A549 (cell line): ENCODE measurements around the gene TMEM198. TPM values are rescaled to one million over a fixed set of nuclear protein-coding genes. Genes with fewer than 3 reads are reported as not detected.

Experiments
- BHLHE40 ChIP-seq: IDR thresholded peaks from 2 replicates; pipeline ENCODE4 v1.6.1; 2012; ENCODE audit warnings: low read depth, low read length, inconsistent platforms
- CEBPB ChIP-seq, 2 experiments: fragments of >200 bp in 1 of 2; sonication (Bioruptor Twin) in 1 of 2; formaldehyde crosslinking in 1 of 2; IDR thresholded peaks; 2 replicates each; pipeline ENCODE4 v1.6.1; 2012 to 2016
- CHD4 ChIP-seq: fragments of 200-600 bp; sonication (generic); IDR thresholded peaks from 2 replicates; pipeline ENCODE4 v1.6.1; 2016; ENCODE audit warnings: antibody characterized with exemption, mild to moderate bottlenecking, borderline replicate concordance
- EHF ChIP-seq: fragments of 250-450 bp; sonication (Bioruptor Pico); IDR thresholded peaks from 2 replicates; pipeline ENCODE4 v1.5.0; 2020; ENCODE audit warnings: mild to moderate bottlenecking
- EP300 ChIP-seq, 2 experiments: fragments of >200 bp; sonication (Bioruptor Twin); formaldehyde crosslinking; IDR thresholded peaks; 2 replicates in 1 of 2; 3 replicates in 1 of 2; pipeline ENCODE4 v1.6.1; 2016 to 2017
- GATA3 ChIP-seq: IDR thresholded peaks from 2 replicates; pipeline ENCODE4 v1.6.1; 2012; ENCODE audit warnings: borderline replicate concordance
- HOXA7 ChIP-seq: fragments of 250-450 bp; sonication (Bioruptor Pico); IDR thresholded peaks from 2 replicates; pipeline ENCODE4 v1.5.0; 2020; ENCODE audit warnings: mild to moderate bottlenecking, moderate library complexity
- HOXB13 ChIP-seq: fragments of 250-450 bp; sonication (Bioruptor Pico); IDR thresholded peaks from 2 replicates; pipeline ENCODE4 v1.5.0; 2020; ENCODE audit warnings: low read depth, mild to moderate bottlenecking, moderate library complexity
- KDM1A ChIP-seq: fragments of 200-600 bp; sonication (generic); IDR thresholded peaks from 2 replicates; pipeline ENCODE4 v1.6.1; 2016; ENCODE audit warnings: low read depth, mild to moderate bottlenecking
- KDM5A ChIP-seq: fragments of 200-600 bp; sonication (generic); IDR thresholded peaks from 2 replicates; pipeline ENCODE4 v1.6.1; 2016; ENCODE audit warnings: antibody characterized with exemption, mild to moderate bottlenecking
- MAZ ChIP-seq: fragments of 150-350 bp; IDR thresholded peaks from 2 replicates; pipeline ENCODE4 v1.6.1; 2014; ENCODE audit warnings: antibody characterized with exemption, low read depth, low read length, borderline replicate concordance
- MYC ChIP-seq: IDR thresholded peaks from 2 replicates; pipeline ENCODE4 v1.6.1; 2012; ENCODE audit warnings: mild to moderate bottlenecking, inconsistent platforms, low read length, improper control_type of control experiment, borderline replicate concordance
- NPAS2 ChIP-seq: fragments of 250-450 bp; sonication (Bioruptor Pico); IDR thresholded peaks from 2 replicates; pipeline ENCODE4 v1.8.0; 2022; ENCODE audit warnings: mild to moderate bottlenecking, moderate library complexity, borderline replicate concordance
- POLR2AphosphoS2 ChIP-seq: conservative IDR thresholded peaks from 2 replicates; pipeline ENCODE4 v1.6.1; 2012; ENCODE audit warnings: low read length, improper control_type of control experiment, inconsistent platforms
- RAD21 ChIP-seq, 2 experiments: fragments of >200 bp in 1 of 2; sonication (Bioruptor Twin) in 1 of 2; formaldehyde crosslinking in 1 of 2; IDR thresholded peaks in 1 of 2; conservative IDR thresholded peaks in 1 of 2; 2 replicates in 1 of 2; 3 replicates in 1 of 2; pipeline ENCODE4 v1.6.1; 2012 to 2018; ENCODE audit warnings: inconsistent platforms in 1 of 2
- RARB ChIP-seq: fragments of 250-450 bp; sonication (Bioruptor Pico); IDR thresholded peaks from 2 replicates; pipeline ENCODE4 v1.8.0; 2021; ENCODE audit warnings: mild to moderate bottlenecking, moderate library complexity
- RCOR1 ChIP-seq: fragments of 150-350 bp; IDR thresholded peaks from 2 replicates; pipeline ENCODE4 v1.6.1; 2014; ENCODE audit warnings: antibody characterized with exemption, low read length, low read depth
- RFX5 ChIP-seq: fragments of 450-650 bp; IDR thresholded peaks from 2 replicates; pipeline ENCODE4 v1.7.1; 2014; ENCODE audit warnings: antibody characterized with exemption, mild to moderate bottlenecking, moderate library complexity
- RNF2 ChIP-seq: fragments of 200-600 bp; sonication (generic); IDR thresholded peaks from 2 replicates; pipeline ENCODE4 v1.6.1; 2016; ENCODE audit warnings: low read depth, mild to moderate bottlenecking, antibody characterized with exemption, moderate library complexity, borderline replicate concordance
- TP53 ChIP-seq: fragments of 250-450 bp; sonication (Bioruptor Pico); IDR thresholded peaks from 2 replicates; pipeline ENCODE4 v1.5.0; 2021; ENCODE audit warnings: mild to moderate bottlenecking, moderate library complexity
- ZC3H11A ChIP-seq: fragments of 450-650 bp; IDR thresholded peaks from 2 replicates; pipeline ENCODE4 v1.6.1; 2014; ENCODE audit warnings: antibody characterized with exemption, mild to moderate bottlenecking
- polyA plus RNA-seq, 4 experiments: library from polyadenylated mRNA; depleted of rRNA in 3 of 4; stranded (reverse); fragments of >200 nt; fragmentation: RNase III in 1 of 4; extraction: RNeasy Plus Mini Kit Qiagen cat#74134 plus additional on column Dnase treatment in 1 of 4; gene quantifications; 2 replicates in 3 of 4; 3 replicates in 1 of 4; pipeline ENCODE4 v1.2.3, GENCODE V29; 2011 to 2017
- TF ChIP-seq, protein P1 (sequence below): fragments of 250-450 bp; sonication (Bioruptor Pico); IDR thresholded peaks from 2 replicates; pipeline ENCODE4 v1.5.0; 2021; ENCODE audit warnings: mild to moderate bottlenecking, moderate library complexity, borderline replicate concordance
- TF ChIP-seq, protein P2 (sequence below): fragments of >200 bp; sonication (Bioruptor Twin); formaldehyde crosslinking; IDR thresholded peaks from 3 replicates; pipeline ENCODE4 v1.6.1; 2016
- TF ChIP-seq, protein P3 (sequence below): fragments of 450-650 bp; IDR thresholded peaks from 2 replicates; pipeline ENCODE4 v1.6.1; 2014; ENCODE audit warnings: antibody characterized with exemption
- TF ChIP-seq, protein P4 (sequence below): fragments of >200 bp; sonication (Bioruptor Twin); formaldehyde crosslinking; IDR thresholded peaks from 2 replicates; pipeline ENCODE4 v1.6.1; 2016
- TF ChIP-seq, protein P5 (sequence below): fragments of 250-450 bp; sonication (Bioruptor Pico); IDR thresholded peaks from 2 replicates; pipeline ENCODE4 v1.5.0; 2020; ENCODE audit warnings: low read depth, mild to moderate bottlenecking, moderate library complexity

The TMEM198 gene
- polyA plus RNA-seq, 2 of the 4 experiments (the other 2 are of a cell fraction), result 0.31 to 0.37 TPM

DNA sequence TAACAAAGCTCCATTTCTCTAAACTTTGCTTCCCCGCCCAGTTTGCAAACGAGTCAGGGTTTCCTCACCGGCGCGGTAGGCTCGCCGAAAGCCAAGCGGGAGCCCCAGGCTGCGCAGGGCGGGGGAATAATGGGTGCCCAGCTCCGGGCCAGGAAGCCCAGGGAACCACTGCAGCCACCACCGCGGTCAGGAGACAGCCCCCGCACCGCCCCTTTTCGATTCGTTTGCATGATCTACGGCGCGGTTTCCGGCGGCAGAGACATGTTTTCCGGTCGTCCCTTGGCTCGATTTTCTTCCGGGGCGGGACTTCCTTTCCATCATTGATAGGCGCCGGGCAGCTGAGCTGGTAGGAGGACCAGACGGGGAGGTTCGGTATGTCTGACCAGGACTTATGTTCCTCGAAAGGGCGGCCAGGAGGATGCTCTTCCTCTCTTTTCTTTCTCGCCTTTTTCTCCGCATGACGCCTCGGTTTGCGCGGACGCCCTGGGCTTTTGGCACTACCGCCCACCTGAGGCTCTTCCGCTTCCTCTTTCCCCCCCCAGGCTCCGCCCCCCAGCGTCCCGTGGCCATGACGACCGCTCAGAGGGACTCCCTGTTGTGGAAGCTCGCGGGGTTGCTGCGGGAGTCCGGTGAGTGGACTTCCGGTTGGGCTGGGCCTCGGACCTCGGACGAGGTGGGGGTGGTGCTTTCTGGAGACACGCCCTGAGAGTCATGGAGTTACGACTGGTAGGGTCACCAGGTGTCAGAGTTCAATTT, 53.9 kb downstream of the TMEM198 start, which contains the start of gene STK11IP (continued):
- TF ChIP-seq, protein P1, sequence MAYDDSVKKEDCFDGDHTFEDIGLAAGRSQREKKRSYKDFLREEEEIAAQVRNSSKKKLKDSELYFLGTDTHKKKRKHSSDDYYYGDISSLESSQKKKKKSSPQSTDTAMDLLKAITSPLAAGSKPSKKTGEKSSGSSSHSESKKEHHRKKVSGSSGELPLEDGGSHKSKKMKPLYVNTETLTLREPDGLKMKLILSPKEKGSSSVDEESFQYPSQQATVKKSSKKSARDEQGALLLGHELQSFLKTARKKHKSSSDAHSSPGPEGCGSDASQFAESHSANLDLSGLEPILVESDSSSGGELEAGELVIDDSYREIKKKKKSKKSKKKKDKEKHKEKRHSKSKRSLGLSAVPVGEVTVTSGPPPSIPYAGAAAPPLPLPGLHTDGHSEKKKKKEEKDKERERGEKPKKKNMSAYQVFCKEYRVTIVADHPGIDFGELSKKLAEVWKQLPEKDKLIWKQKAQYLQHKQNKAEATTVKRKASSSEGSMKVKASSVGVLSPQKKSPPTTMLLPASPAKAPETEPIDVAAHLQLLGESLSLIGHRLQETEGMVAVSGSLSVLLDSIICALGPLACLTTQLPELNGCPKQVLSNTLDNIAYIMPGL, result no peak
- TF ChIP-seq CEBPB (IDR thresholded peaks at IDR 0.05) (no peak; a peak in 1 of 4 replicates), RAD21 (conservative IDR thresholded peaks at IDR 0.05 in 1 of 2, IDR thresholded peaks at IDR 0.05 in 1 of 2) (no peak), HOXB13 (CRISPR knock-in tag) (no peak), HOXA7 (CRISPR knock-in tag) (no peak), TP53 (CRISPR knock-in tag) (no peak), RARB (CRISPR knock-in tag) (no peak), ZC3H11A (no peak), BHLHE40 (no peak), RFX5 (no peak), EP300 (IDR thresholded peaks at IDR 0.05) (no peak), CHD4 (no peak), KDM1A (no peak), EHF (CRISPR knock-in tag) (no peak), GATA3 (no peak; the same call in 1 of the 2 replicates), RCOR1 (no peak), NPAS2 (CRISPR knock-in tag) (no peak), KDM5A (no peak), MYC (0 out of 2 replicates have a peak, but pooled peaks have one; percentile 54), MAZ (peak; percentile 57; the same call in 1 of the 2 replicates), RNF2 (no peak), POLR2AphosphoS2 (no peak)
- TF ChIP-seq, protein P2, sequence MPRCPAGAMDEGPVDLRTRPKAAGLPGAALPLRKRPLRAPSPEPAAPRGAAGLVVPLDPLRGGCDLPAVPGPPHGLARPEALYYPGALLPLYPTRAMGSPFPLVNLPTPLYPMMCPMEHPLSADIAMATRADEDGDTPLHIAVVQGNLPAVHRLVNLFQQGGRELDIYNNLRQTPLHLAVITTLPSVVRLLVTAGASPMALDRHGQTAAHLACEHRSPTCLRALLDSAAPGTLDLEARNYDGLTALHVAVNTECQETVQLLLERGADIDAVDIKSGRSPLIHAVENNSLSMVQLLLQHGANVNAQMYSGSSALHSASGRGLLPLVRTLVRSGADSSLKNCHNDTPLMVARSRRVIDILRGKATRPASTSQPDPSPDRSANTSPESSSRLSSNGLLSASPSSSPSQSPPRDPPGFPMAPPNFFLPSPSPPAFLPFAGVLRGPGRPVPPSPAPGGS, result peak; percentile 67; the same call in 2 of the 3 replicates
- TF ChIP-seq, protein P3, sequence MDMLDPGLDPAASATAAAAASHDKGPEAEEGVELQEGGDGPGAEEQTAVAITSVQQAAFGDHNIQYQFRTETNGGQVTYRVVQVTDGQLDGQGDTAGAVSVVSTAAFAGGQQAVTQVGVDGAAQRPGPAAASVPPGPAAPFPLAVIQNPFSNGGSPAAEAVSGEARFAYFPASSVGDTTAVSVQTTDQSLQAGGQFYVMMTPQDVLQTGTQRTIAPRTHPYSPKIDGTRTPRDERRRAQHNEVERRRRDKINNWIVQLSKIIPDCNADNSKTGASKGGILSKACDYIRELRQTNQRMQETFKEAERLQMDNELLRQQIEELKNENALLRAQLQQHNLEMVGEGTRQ, result 0 out of 2 replicates have a peak, but pooled peaks have one; percentile 24
- TF ChIP-seq, protein P4, sequence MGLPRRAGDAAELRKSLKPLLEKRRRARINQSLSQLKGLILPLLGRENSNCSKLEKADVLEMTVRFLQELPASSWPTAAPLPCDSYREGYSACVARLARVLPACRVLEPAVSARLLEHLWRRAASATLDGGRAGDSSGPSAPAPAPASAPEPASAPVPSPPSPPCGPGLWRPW, result no peak
- TF ChIP-seq, protein P5, sequence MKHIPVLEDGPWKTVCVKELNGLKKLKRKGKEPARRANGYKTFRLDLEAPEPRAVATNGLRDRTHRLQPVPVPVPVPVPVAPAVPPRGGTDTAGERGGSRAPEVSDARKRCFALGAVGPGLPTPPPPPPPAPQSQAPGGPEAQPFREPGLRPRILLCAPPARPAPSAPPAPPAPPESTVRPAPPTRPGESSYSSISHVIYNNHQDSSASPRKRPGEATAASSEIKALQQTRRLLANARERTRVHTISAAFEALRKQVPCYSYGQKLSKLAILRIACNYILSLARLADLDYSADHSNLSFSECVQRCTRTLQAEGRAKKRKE (CRISPR knock-in tag), result no peak
